ENCODE data around the gene NRSN2.
"Not testable (repeated sequence)": the region's sequence is repeated elsewhere in the genome, so short reads cannot be mapped to it uniquely, and the experiment has no call there.

The NRSN2 gene

GRCh38 chr20:373171-373890 is 26.4 kb downstream of the NRSN2 start:
- no peak for DNase-seq (ENCODE audit: extremely low read depth in 1 of 2, low read depth in 1 of 2)

- DNase-seq (ENCODE audit: extremely low read depth in 1 of 2, low read depth in 1 of 2): no peak
These were observed 28.5 kb downstream of the NRSN2 start for GRCh38 chr20:375265-375889.

- DNase-seq (ENCODE audit: extremely low read depth in 1 of 2, low read depth in 1 of 2): no peak
These were observed 29.2 kb downstream of the NRSN2 start for GRCh38 chr20:376089-376488.

- DNase-seq (ENCODE audit: extremely low read depth in 1 of 2, low read depth in 1 of 2): no peak
These were observed 29.8 kb downstream of the NRSN2 start for GRCh38 chr20:376750-377149.

- DNase-seq (ENCODE audit: extremely low read depth in 1 of 2, low read depth in 1 of 2): not testable (repeated sequence)
These were observed 30.7 kb downstream of the NRSN2 start for GRCh38 chr20:377578-377977.

GRCh38 chr20:378961-379336 is 32.0 kb downstream of the NRSN2 start:
- DNase-seq (ENCODE audit: extremely low read depth in 1 of 2, low read depth in 1 of 2): no peak

GRCh38 chr20:380763-381580 is 34.1 kb downstream of the NRSN2 start:
- DNase-seq (ENCODE audit: extremely low read depth in 1 of 2, low read depth in 1 of 2): peak in 1 of 2 donors; percentile 37

- peak; percentile 41 to 51 for DNase-seq (ENCODE audit: extremely low read depth in 1 of 2, low read depth in 1 of 2)
These were observed 34.8 kb downstream of the NRSN2 start for GRCh38 chr20:381581-382290.

- DNase-seq (ENCODE audit: extremely low read depth in 1 of 2, low read depth in 1 of 2): no peak
These were observed 35.6 kb downstream of the NRSN2 start for GRCh38 chr20:382291-383115.

GRCh38 chr20:383889-384288 is 37.0 kb downstream of the NRSN2 start:
- no peak for DNase-seq (ENCODE audit: extremely low read depth in 1 of 2, low read depth in 1 of 2)

GRCh38 chr20:384723-385122 is 37.8 kb downstream of the NRSN2 start:
- DNase-seq (ENCODE audit: extremely low read depth in 1 of 2, low read depth in 1 of 2): no peak

- no peak for DNase-seq (ENCODE audit: extremely low read depth in 1 of 2, low read depth in 1 of 2)
These were observed 38.5 kb downstream of the NRSN2 start for GRCh38 chr20:385448-385847.

GRCh38 chr20:386634-387033 is 39.7 kb downstream of the NRSN2 start:
- not testable (repeated sequence) for DNase-seq (ENCODE audit: extremely low read depth in 1 of 2, low read depth in 1 of 2)

- DNase-seq (ENCODE audit: extremely low read depth in 1 of 2, low read depth in 1 of 2): no peak
These were observed 40.6 kb downstream of the NRSN2 start for GRCh38 chr20:387520-387919.

- DNase-seq (ENCODE audit: extremely low read depth in 1 of 2, low read depth in 1 of 2): no peak
These were observed 41.4 kb downstream of the NRSN2 start for GRCh38 chr20:388034-388994.

GRCh38 chr20:389220-389619 is 42.3 kb downstream of the NRSN2 start:
- DNase-seq (ENCODE audit: extremely low read depth in 1 of 2, low read depth in 1 of 2): no peak

GRCh38 chr20:391041-391711 is 44.3 kb downstream of the NRSN2 start:
- DNase-seq (ENCODE audit: extremely low read depth in 1 of 2, low read depth in 1 of 2): no peak

GRCh38 chr20:393296-393695 is 46.4 kb downstream of the NRSN2 start:
- not testable (repeated sequence) for DNase-seq (ENCODE audit: extremely low read depth in 1 of 2, low read depth in 1 of 2)

GRCh38 chr20:396252-396618 is 49.3 kb downstream of the NRSN2 start:
- DNase-seq (ENCODE audit: extremely low read depth in 1 of 2, low read depth in 1 of 2): no peak
